NCI-H82 treated with DMSO at 0.1 percent for 48 hours (cell line): Measurements from ENCODE around the gene SPAG16.
A peak's percentile ranks its signal among the peaks of the same experiment; 100 is the strongest.
"Not testable (repeated sequence)": the region's sequence is repeated elsewhere in the genome, so short reads cannot be mapped to it uniquely, and the experiment has no call there.

Experiments
- DNase-seq: peaks from one replicate; lab custom pipeline; 2025; ENCODE audit not compliant: unreplicated experiment; lab: John Stamatoyannopoulos, UW

SPAG16 gene

GRCh38 chr2:213266421-213266820, 17.8 kb upstream of the SPAG16 start:
- DNase-seq: no peak

GRCh38 chr2:213271947-213272346, 12.3 kb upstream of the SPAG16 start:
- no peak for DNase-seq

GRCh38 chr2:213274143-213274542, 10.1 kb upstream of the SPAG16 start:
- no peak for DNase-seq

- DNase-seq: no peak
Measured at GRCh38 chr2:213275265-213275664, 9.0 kb upstream of the SPAG16 start.

- not testable (repeated sequence) for DNase-seq
Measured at GRCh38 chr2:213277134-213277533, 7.1 kb upstream of the SPAG16 start.

GRCh38 chr2:213279116-213279620, 5.1 kb upstream of the SPAG16 start:
- no peak for DNase-seq

GRCh38 chr2:213279971-213280370, 4.3 kb upstream of the SPAG16 start:
- DNase-seq: peak; percentile 16

- DNase-seq: no peak
Measured at GRCh38 chr2:213281156-213281555, 3.1 kb upstream of the SPAG16 start.

GRCh38 chr2:213285404-213285803, 1.1 kb downstream of the SPAG16 start:
- peak; percentile 66 for DNase-seq

- DNase-seq: no peak
Measured at GRCh38 chr2:213286161-213286560, 1.9 kb downstream of the SPAG16 start.

GRCh38 chr2:213288913-213289700, 4.8 kb downstream of the SPAG16 start:
- no peak for DNase-seq

GRCh38 chr2:213290501-213290900, 6.2 kb downstream of the SPAG16 start:
- no peak for DNase-seq

- DNase-seq: no peak
Measured at GRCh38 chr2:213296270-213296669, 12.0 kb downstream of the SPAG16 start.

GRCh38 chr2:213306316-213306942, 22.2 kb downstream of the SPAG16 start:
- no peak for DNase-seq

- no peak for DNase-seq
Measured at GRCh38 chr2:213315168-213315876, 31.1 kb downstream of the SPAG16 start.

- DNase-seq: no peak
Measured at GRCh38 chr2:213316001-213316735, 31.9 kb downstream of the SPAG16 start.

GRCh38 chr2:213317929-213318328, 33.7 kb downstream of the SPAG16 start:
- no peak for DNase-seq

- no peak for DNase-seq
Measured at GRCh38 chr2:213320604-213321003, 36.3 kb downstream of the SPAG16 start.

- DNase-seq: no peak
Measured at GRCh38 chr2:213336253-213336770, 52.0 kb downstream of the SPAG16 start.

GRCh38 chr2:213353419-213353818, 69.2 kb downstream of the SPAG16 start:
- no peak for DNase-seq

- no peak for DNase-seq
Measured at GRCh38 chr2:213376644-213377043, 92.4 kb downstream of the SPAG16 start.
